Measurements from ENCODE around the gene HIP1.

GRCh38 chr7:75663302-75663907 is 75.3 kb downstream of the HIP1 start:
- no peak for TF ChIP-seq CTCF (IDR thresholded peaks at IDR 0.05; ENCODE audit: insufficient read depth, low read length, poor library complexity, severe bottlenecking)
- no peak for TF ChIP-seq EZH2phosphoT487 (conservative IDR thresholded peaks at IDR 0.05; ENCODE audit: low read length)

All from SU-DHL-6 (cell line).